Hypothalamus (tissue), 51 donors: ENCODE results near the gene LGALS3.

ENCODE experiments used
- DNase-seq, 51 donors: peaks; one replicate each; lab custom pipeline; 2025; lab: John Stamatoyannopoulos, UW

LGALS3 gene

GRCh38 chr14:55111122-55111708, 17.8 kb upstream of the LGALS3 start:
- DNase-seq = no peak

- no peak for DNase-seq
Observed at GRCh38 chr14:55114720-55115119, 14.3 kb upstream of the LGALS3 start.

GRCh38 chr14:55115460-55115859, 13.6 kb upstream of the LGALS3 start:
- no peak for DNase-seq

GRCh38 chr14:55115861-55116245, 13.2 kb upstream of the LGALS3 start:
- DNase-seq = no peak

- DNase-seq = no peak
Observed at GRCh38 chr14:55116246-55117030, 12.6 kb upstream of the LGALS3 start.

GRCh38 chr14:55117803-55118441, 11.1 kb upstream of the LGALS3 start:
- DNase-seq = no peak

- no peak for DNase-seq
Observed at GRCh38 chr14:55118761-55119160, 10.3 kb upstream of the LGALS3 start.

GRCh38 chr14:55120571-55121495, 8.2 kb upstream of the LGALS3 start:
- DNase-seq = no peak

- DNase-seq = no peak
Observed at GRCh38 chr14:55121628-55122439, 7.2 kb upstream of the LGALS3 start.

- DNase-seq = no peak
Observed at GRCh38 chr14:55122440-55122986, 6.5 kb upstream of the LGALS3 start.

- DNase-seq = peak in 2 of 51 donors; percentile 41 to 50
Observed at GRCh38 chr14:55123101-55123500, 6.0 kb upstream of the LGALS3 start.

- DNase-seq = no peak
Observed at GRCh38 chr14:55123852-55124639, 5.0 kb upstream of the LGALS3 start.

- no peak for DNase-seq
Observed at GRCh38 chr14:55124774-55125386, 4.2 kb upstream of the LGALS3 start.

GRCh38 chr14:55125403-55125802, 3.6 kb upstream of the LGALS3 start:
- DNase-seq = no peak

- no peak for DNase-seq
Observed at GRCh38 chr14:55126034-55126433, 3.0 kb upstream of the LGALS3 start.

- no peak for DNase-seq
Observed at GRCh38 chr14:55126932-55127459, 2.1 kb upstream of the LGALS3 start.

- DNase-seq = no peak
Observed at GRCh38 chr14:55127460-55127951, 1.5 kb upstream of the LGALS3 start.
